Coronary artery (tissue), 2 donors: Measurements from ENCODE around the gene FEM1C.

ENCODE experiments used
- DNase-seq: peaks from one replicate; pipeline ENCODE4 v3.0.0-alpha.2; 2017; ENCODE audit warnings: low spot score
- H3K27ac ChIP-seq, 2 donors: fragments of 200-600 bp; sonication (generic); one replicate each; pipeline ENCODE4 v1.5.1; 2016 to 2019
- H3K4me3 ChIP-seq: fragments of 200-600 bp; sonication (generic); 2 replicates; pipeline ENCODE4 v1.5.1; 2016; ENCODE audit warnings: mild to moderate bottlenecking, moderate library complexity
- CTCF ChIP-seq: fragments of 200-600 bp; sonication (generic); IDR thresholded peaks from one replicate; pipeline ENCODE4 v1.5.1; 2019; ENCODE audit warnings: antibody characterized with exemption

Gene FEM1C

GRCh38 chr5:115535479-115536035 lies 9.0 kb downstream of the FEM1C start:
- no peak for TF ChIP-seq CTCF
- Histone ChIP-seq H3K4me3 (no peak overlapping the region), H3K27ac (no peak overlapping the region)
- no peak for DNase-seq

- H3K27ac ChIP-seq, result no peak overlapping the region
Measured at GRCh38 chr5:115532517-115532916, 12.1 kb downstream of the FEM1C start.

GRCh38 chr5:115531787-115532367 lies 12.7 kb downstream of the FEM1C start:
- no peak for TF ChIP-seq CTCF
- no peak for DNase-seq
- Histone ChIP-seq H3K27ac (no peak overlapping the region), H3K4me3 (no peak overlapping the region)

More at GRCh38 chr5:115532517-115532916, 12.1 kb downstream of the FEM1C start:
- no peak for DNase-seq
- no peak overlapping the region for H3K4me3 ChIP-seq
- no peak for TF ChIP-seq CTCF

- no peak for TF ChIP-seq CTCF
- no peak overlapping the region for H3K27ac ChIP-seq
Measured at GRCh38 chr5:115531380-115531779, 13.2 kb downstream of the FEM1C start.

GRCh38 chr5:115530426-115530825 lies 14.1 kb downstream of the FEM1C start:
- H3K4me3 ChIP-seq, result peak overlapping the region; percentile 47
- no peak for DNase-seq
- no peak overlapping the region for H3K27ac ChIP-seq
- TF ChIP-seq CTCF, result no peak

More at GRCh38 chr5:115531380-115531779, 13.2 kb downstream of the FEM1C start:
- no peak for DNase-seq
- no peak overlapping the region for H3K4me3 ChIP-seq

- Histone ChIP-seq H3K27ac (no peak overlapping the region), H3K4me3 (no peak overlapping the region)
- DNase-seq, result no peak
- no peak for TF ChIP-seq CTCF
Measured at GRCh38 chr5:115526604-115527003, 18.0 kb downstream of the FEM1C start.

- Histone ChIP-seq H3K4me3 (no peak overlapping the region), H3K27ac (no peak overlapping the region)
- no peak for TF ChIP-seq CTCF
- no peak for DNase-seq
Measured at GRCh38 chr5:115524199-115524847, 20.3 kb downstream of the FEM1C start.
